Measurements from ENCODE around the gene CDKN1B. TPM values are rescaled to one million over a fixed set of nuclear protein-coding genes. Genes with fewer than 3 reads are reported as not detected.

CDKN1B gene
- total RNA-seq, 1 donor from 2014 or later = 84.2 TPM

GRCh38 chr12:12718853-12719252 is 1.7 kb downstream of the CDKN1B start:
- Histone ChIP-seq H3F3A (ENCODE audit: low read depth) (peaks cover 80% of the 10 kb centered on the region), H3K27me3 (no peaks in the 10 kb centered on the region), H3K9me3 (ENCODE audit: low read depth) (no peaks in the 10 kb centered on the region), H3K4me1 (peaks cover 63% of the 10 kb centered on the region), H3K4me3 (peak overlapping the region; percentile 98), H4K20me1 (ENCODE audit: low read depth) (peaks cover 48% of the 10 kb centered on the region), H2AFZ (replicated peaks) (no peak overlapping the region), H3K9ac (peak overlapping the region; percentile 78), H3K79me2 (ENCODE audit: low read depth) (peaks cover 72% of the 10 kb centered on the region), H3K27ac (no peak overlapping the region), H3K36me3 (peaks cover 31% of the 10 kb centered on the region), H3K4me2 (peak overlapping the region; percentile 94)
- H3K9me3 Mint-ChIP-seq = no peaks in the 10 kb centered on the region
- no peak for TF ChIP-seq EZH2phosphoT487 (IDR thresholded peaks at IDR 0.05)
- TF ChIP-seq EZH2 (IDR thresholded peaks at IDR 0.05) = no peak
- no peak for TF ChIP-seq CTCF (IDR thresholded peaks at IDR 0.05)
- peaks cover 4% of the 10 kb centered on the region for H3K27me3 Mint-ChIP-seq (ENCODE audit: insufficient read depth, low read depth)
- peak; percentile 43 for DNase-seq (ENCODE audit: low spot score)
- peaks cover 72% of the 10 kb centered on the region for H3K4me1 Mint-ChIP-seq
- peak overlapping the region; percentile 99 for H3K4me3 Mint-ChIP-seq
- peak overlapping the region; percentile 89 for H3K27ac Mint-ChIP-seq
- peaks cover 28% of the 10 kb centered on the region for H3K36me3 Mint-ChIP-seq

GRCh38 chr12:12719496-12719895 is 2.3 kb downstream of the CDKN1B start:
- Histone ChIP-seq H3K27ac (no peak overlapping the region), H4K20me1 (ENCODE audit: low read depth) (peaks cover 48% of the 10 kb centered on the region), H3K9me3 (ENCODE audit: low read depth) (no peaks in the 10 kb centered on the region), H3K4me1 (peaks cover 57% of the 10 kb centered on the region), H2AFZ (replicated peaks) (no peak overlapping the region), H3K36me3 (peaks cover 31% of the 10 kb centered on the region), H3K4me2 (peak overlapping the region; percentile 94), H3K4me3 (peak overlapping the region; percentile 98), H3K9ac (peak overlapping the region; percentile 8), H3K79me2 (ENCODE audit: low read depth) (peaks cover 72% of the 10 kb centered on the region), H3F3A (ENCODE audit: low read depth) (peaks cover 80% of the 10 kb centered on the region), H3K27me3 (no peaks in the 10 kb centered on the region)
- H3K27me3 Mint-ChIP-seq (ENCODE audit: insufficient read depth, low read depth) = peaks cover 4% of the 10 kb centered on the region
- H3K4me1 Mint-ChIP-seq = peaks cover 66% of the 10 kb centered on the region
- H3K9me3 Mint-ChIP-seq = no peaks in the 10 kb centered on the region
- H3K27ac Mint-ChIP-seq = no peak overlapping the region
- peak overlapping the region; percentile 99 for H3K4me3 Mint-ChIP-seq
- H3K36me3 Mint-ChIP-seq = peaks cover 28% of the 10 kb centered on the region
- TF ChIP-seq CTCF (IDR thresholded peaks at IDR 0.05) (no peak), EZH2phosphoT487 (IDR thresholded peaks at IDR 0.05) (no peak)
- DNase-seq (ENCODE audit: low spot score) = no peak

GRCh38 chr12:12720052-12720451 is 2.9 kb downstream of the CDKN1B start:
- peaks cover 4% of the 10 kb centered on the region for H3K27me3 Mint-ChIP-seq (ENCODE audit: insufficient read depth, low read depth)
- no peak overlapping the region for H3K27ac ChIP-seq
- no peak overlapping the region for H2AFZ ChIP-seq (replicated peaks)
- peaks cover 51% of the 10 kb centered on the region for H3K4me1 ChIP-seq
- H3K4me3 ChIP-seq = peak overlapping the region; percentile 98
- peaks cover 48% of the 10 kb centered on the region for H4K20me1 ChIP-seq (ENCODE audit: low read depth)
- H3K9ac ChIP-seq = no peak overlapping the region
- H3K36me3 ChIP-seq = peaks cover 31% of the 10 kb centered on the region
- H3K36me3 Mint-ChIP-seq = peaks cover 28% of the 10 kb centered on the region
- H3K27me3 ChIP-seq = no peaks in the 10 kb centered on the region
- H3K4me2 ChIP-seq = peak overlapping the region; percentile 94
- H3K79me2 ChIP-seq (ENCODE audit: low read depth) = peaks cover 72% of the 10 kb centered on the region
- peak overlapping the region; percentile 73 for H3K4me3 Mint-ChIP-seq
- TF ChIP-seq EZH2 (IDR thresholded peaks at IDR 0.05) (no peak), EZH2phosphoT487 (IDR thresholded peaks at IDR 0.05) (no peak), CTCF (IDR thresholded peaks at IDR 0.05) (no peak)
- no peaks in the 10 kb centered on the region for H3K9me3 Mint-ChIP-seq
- DNase-seq (ENCODE audit: low spot score) = no peak
- peaks cover 80% of the 10 kb centered on the region for H3F3A ChIP-seq (ENCODE audit: low read depth)
- H3K4me1 Mint-ChIP-seq = peaks cover 60% of the 10 kb centered on the region
- H3K27ac Mint-ChIP-seq = no peak overlapping the region
- no peaks in the 10 kb centered on the region for H3K9me3 ChIP-seq (ENCODE audit: low read depth)
